ENCODE data around the gene CST8.

Gene CST8

GRCh38 chr20:23476015-23476754 is 14.7 kb upstream of the CST8 start:
- DNase-seq, result no peak

GRCh38 chr20:23477223-23477622 is 13.7 kb upstream of the CST8 start:
- no peak for DNase-seq

GRCh38 chr20:23479043-23479442 is 11.9 kb upstream of the CST8 start:
- DNase-seq, result no peak

- no peak for DNase-seq
These were observed 8.8 kb upstream of the CST8 start for GRCh38 chr20:23482138-23482537.

GRCh38 chr20:23484081-23484480 is 6.8 kb upstream of the CST8 start:
- no peak for DNase-seq

- DNase-seq, result no peak
These were observed 2.4 kb upstream of the CST8 start for GRCh38 chr20:23488470-23488869.

GRCh38 chr20:23488996-23489395 is 1.9 kb upstream of the CST8 start:
- DNase-seq, result no peak

GRCh38 chr20:23492292-23492691 is 1.4 kb downstream of the CST8 start:
- DNase-seq, result no peak

GRCh38 chr20:23493172-23493772 is 2.4 kb downstream of the CST8 start:
- DNase-seq, result no peak

- no peak for DNase-seq
These were observed 6.6 kb downstream of the CST8 start for GRCh38 chr20:23497536-23497935.

- no peak for DNase-seq
These were observed 11.0 kb downstream of the CST8 start for GRCh38 chr20:23501926-23502325.

GRCh38 chr20:23503649-23504048 is 12.7 kb downstream of the CST8 start:
- DNase-seq, result no peak

- DNase-seq, result no peak
These were observed 16.4 kb downstream of the CST8 start for GRCh38 chr20:23507346-23507745.

- no peak for DNase-seq
These were observed 17.7 kb downstream of the CST8 start for GRCh38 chr20:23508449-23509229.

GRCh38 chr20:23509247-23509913 is 18.5 kb downstream of the CST8 start:
- DNase-seq, result no peak

GRCh38 chr20:23510000-23510590 is 19.2 kb downstream of the CST8 start:
- no peak for DNase-seq

- no peak for DNase-seq
These were observed 22.2 kb downstream of the CST8 start for GRCh38 chr20:23513164-23513563.

- DNase-seq, result no peak
These were observed 23.9 kb downstream of the CST8 start for GRCh38 chr20:23514848-23515247.

GRCh38 chr20:23515250-23515939 is 24.5 kb downstream of the CST8 start:
- DNase-seq, result no peak

- no peak for DNase-seq
These were observed 26.8 kb downstream of the CST8 start for GRCh38 chr20:23517719-23518118.

- DNase-seq, result no peak
These were observed 28.6 kb downstream of the CST8 start for GRCh38 chr20:23519556-23519955.

Measured in anterior cingulate cortex (tissue), 58 donors.